Ascending aorta (tissue), 2 donors: ENCODE results near the gene MON2. TPM values are rescaled to one million over a fixed set of nuclear protein-coding genes. Genes with fewer than 3 reads are reported as not detected.

Source experiments
- DNase-seq, 2 donors: peaks; one replicate each; pipeline ENCODE4 v3.0.0-alpha.2; 2019; ENCODE audit warnings: low spot score in 2 of 2
- H3K27ac ChIP-seq, 2 donors: fragments of 200-600 bp; sonication (generic); one replicate each; pipeline ENCODE4 v1.5.1; 2016 to 2017; ENCODE audit warnings: mild to moderate bottlenecking in 1 of 2
- H3K27me3 ChIP-seq: fragments of 200-600 bp; sonication (generic); one replicate; pipeline ENCODE4 v1.5.1; 2017
- H3K36me3 ChIP-seq, 2 donors: fragments of 200-600 bp; sonication (generic); one replicate each; pipeline ENCODE4 v1.5.1; 2016
- H3K4me1 ChIP-seq, 2 donors: fragments of 200-600 bp; sonication (generic); one replicate each; pipeline ENCODE4 v1.5.1; 2016 to 2017; ENCODE audit warnings: mild to moderate bottlenecking in 1 of 2
- H3K4me3 ChIP-seq, 2 donors: fragments of 200-600 bp; sonication (generic); one replicate each; pipeline ENCODE4 v1.5.1; 2016 to 2017; ENCODE audit warnings: mild to moderate bottlenecking in 1 of 2
- H3K9me3 ChIP-seq, 2 donors: fragments of 200-600 bp; sonication (generic); one replicate each; pipeline ENCODE4 v1.5.1; 2016
- intact Hi-C: fragments of 100-400 bp; cut with DNase I; formaldehyde crosslinking; loops from one replicate; pipeline ENCODE4 v1.15.1; 2023
- total RNA-seq: library from RNA; depleted of rRNA; stranded (reverse); fragments of >200 nt; gene quantifications from one replicate; pipeline ENCODE4 v1.1.0, GENCODE V29; 2016
- TF ChIP-seq, protein P1 (sequence below), 3 experiments: fragments of 200-600 bp in 2 of 3; fragments of 450-650 bp in 1 of 3; sonication (generic) in 2 of 3; IDR thresholded peaks; one replicate each; pipeline ENCODE4 v1.5.1; 2016 to 2019; ENCODE audit warnings: antibody characterized with exemption in 3 of 3, mild to moderate bottlenecking in 1 of 3, moderate library complexity in 1 of 3

Gene MON2
- total RNA-seq, 1 donor from 2014 or later: 14.4 TPM

- intact Hi-C loops: no loop called here
- Histone ChIP-seq H3K27me3 (no peaks in the 10 kb centered on the region), H3K9me3 (no peaks in the 10 kb centered on the region), H3K27ac (no peak overlapping the region), H3K4me1 (no peaks in the 10 kb centered on the region), H3K4me3 (no peak overlapping the region), H3K36me3 (no peaks in the 10 kb centered on the region)
- no peak for DNase-seq
- TF ChIP-seq, protein P1, sequence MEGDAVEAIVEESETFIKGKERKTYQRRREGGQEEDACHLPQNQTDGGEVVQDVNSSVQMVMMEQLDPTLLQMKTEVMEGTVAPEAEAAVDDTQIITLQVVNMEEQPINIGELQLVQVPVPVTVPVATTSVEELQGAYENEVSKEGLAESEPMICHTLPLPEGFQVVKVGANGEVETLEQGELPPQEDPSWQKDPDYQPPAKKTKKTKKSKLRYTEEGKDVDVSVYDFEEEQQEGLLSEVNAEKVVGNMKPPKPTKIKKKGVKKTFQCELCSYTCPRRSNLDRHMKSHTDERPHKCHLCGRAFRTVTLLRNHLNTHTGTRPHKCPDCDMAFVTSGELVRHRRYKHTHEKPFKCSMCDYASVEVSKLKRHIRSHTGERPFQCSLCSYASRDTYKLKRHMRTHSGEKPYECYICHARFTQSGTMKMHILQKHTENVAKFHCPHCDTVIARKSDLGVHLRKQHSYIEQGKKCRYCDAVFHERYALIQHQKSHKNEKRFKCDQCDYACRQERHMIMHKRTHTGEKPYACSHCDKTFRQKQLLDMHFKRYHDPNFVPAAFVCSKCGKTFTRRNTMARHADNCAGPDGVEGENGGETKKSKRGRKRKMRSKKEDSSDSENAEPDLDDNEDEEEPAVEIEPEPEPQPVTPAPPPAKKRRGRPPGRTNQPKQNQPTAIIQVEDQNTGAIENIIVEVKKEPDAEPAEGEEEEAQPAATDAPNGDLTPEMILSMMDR (IDR thresholded peaks at IDR 0.05): no peak
These were observed 174.4 kb downstream of the MON2 start for GRCh38 chr12:62640910-62641448.

GRCh38 chr12:62642486-62642885, 175.9 kb downstream of the MON2 start:
- Histone ChIP-seq H3K36me3 (no peaks in the 10 kb centered on the region), H3K27me3 (no peaks in the 10 kb centered on the region), H3K9me3 (no peaks in the 10 kb centered on the region), H3K27ac (no peak overlapping the region), H3K4me1 (no peaks in the 10 kb centered on the region), H3K4me3 (no peak overlapping the region)
- intact Hi-C loops: no loop called here
- TF ChIP-seq, protein P1 (IDR thresholded peaks at IDR 0.05): no peak
- DNase-seq: no peak

DNA sequence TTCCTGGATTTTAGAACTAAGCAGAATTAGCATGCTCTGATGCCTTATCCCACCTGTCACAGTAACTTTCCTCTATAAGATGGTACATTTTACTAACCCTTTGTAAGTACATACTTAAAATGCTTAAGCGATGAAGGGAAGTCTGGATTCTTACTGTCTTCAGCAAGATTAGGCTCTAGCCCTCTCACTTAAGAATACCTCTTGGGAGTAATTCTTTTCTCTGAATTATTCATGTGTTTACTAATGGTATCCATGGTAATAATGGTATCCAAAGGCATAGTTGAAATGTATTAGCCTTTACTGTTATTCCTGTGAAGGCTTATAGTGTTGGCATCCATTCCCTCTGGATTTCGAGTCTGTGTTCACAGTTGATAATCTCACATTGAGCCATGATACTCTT, 176.9 kb downstream of the MON2 start:
- Histone ChIP-seq H3K4me1 (no peaks in the 10 kb centered on the region), H3K36me3 (no peaks in the 10 kb centered on the region), H3K27ac (no peak overlapping the region), H3K27me3 (no peaks in the 10 kb centered on the region), H3K4me3 (no peak overlapping the region), H3K9me3 (no peaks in the 10 kb centered on the region)
- TF ChIP-seq, protein P1 (IDR thresholded peaks at IDR 0.05): no peak
- DNase-seq: no peak
- intact Hi-C loops: no loop called here

- H3K27me3 ChIP-seq: no peaks in the 10 kb centered on the region
- TF ChIP-seq, protein P1 (IDR thresholded peaks at IDR 0.05): no peak
- H3K36me3 ChIP-seq: no peaks in the 10 kb centered on the region
- no peak for DNase-seq
- no peak overlapping the region for H3K4me3 ChIP-seq
- H3K4me1 ChIP-seq: no peaks in the 10 kb centered on the region
- intact Hi-C loops: no loop called here
- H3K9me3 ChIP-seq: no peaks in the 10 kb centered on the region
- no peak overlapping the region for H3K27ac ChIP-seq
These were observed 179.9 kb downstream of the MON2 start for GRCh38 chr12:62646566-62646965.

- no peaks in the 10 kb centered on the region for H3K9me3 ChIP-seq
- H3K27me3 ChIP-seq: no peaks in the 10 kb centered on the region
- H3K27ac ChIP-seq: no peak overlapping the region
- DNase-seq: no peak
- H3K4me3 ChIP-seq: no peak overlapping the region
- intact Hi-C loops: no loop called here
- no peaks in the 10 kb centered on the region for H3K4me1 ChIP-seq
- TF ChIP-seq, protein P1 (IDR thresholded peaks at IDR 0.05): no peak
- H3K36me3 ChIP-seq: no peaks in the 10 kb centered on the region
These were observed 181.0 kb downstream of the MON2 start for GRCh38 chr12:62647586-62647985.
